Stomach (tissue), 9 donors: ENCODE results near the gene LIG1. TPM values are rescaled to one million over a fixed set of nuclear protein-coding genes. Genes with fewer than 3 reads are reported as not detected.

ENCODE experiments used
- DNase-seq, 2 donors: peaks; one replicate each; pipeline versions ENCODE4 v3.0.0 to v3.0.0-alpha.2; 2013 to 2019
- H3K27ac ChIP-seq, 5 donors: fragments of 200-600 bp in 4 of 5; sonication (generic) in 4 of 5; one replicate each; pipeline ENCODE4 v1.5.1; 2013 to 2019; ENCODE audit warnings: mild to moderate bottlenecking in 1 of 5, moderate library complexity in 1 of 5
- H3K27me3 ChIP-seq, 3 donors: fragments of 200-600 bp; sonication (generic); one replicate each; pipeline ENCODE4 v1.5.1; 2017 to 2019; ENCODE audit warnings: mixed run types in 1 of 3
- H3K36me3 ChIP-seq, 4 donors: fragments of 200-600 bp; sonication (generic); 1 replicate in 3 of 4; 2 replicates in 1 of 4; pipeline ENCODE4 v1.5.1; 2016 to 2019
- H3K4me1 ChIP-seq, 4 donors: fragments of 200-600 bp; sonication (generic); one replicate each; pipeline ENCODE4 v1.5.1; 2016 to 2019
- H3K4me3 ChIP-seq, 4 donors: fragments of 200-600 bp; sonication (generic) in 3 of 4; one replicate each; pipeline ENCODE4 v1.5.1; 2016 to 2019; ENCODE audit warnings: mild to moderate bottlenecking in 1 of 4
- H3K9me3 ChIP-seq, 4 donors: fragments of 200-600 bp; sonication (generic); one replicate each; pipeline ENCODE4 v1.5.1; 2016 to 2019
- CTCF ChIP-seq, 7 experiments: fragments of 450-650 bp in 4 of 7; fragments of 200-600 bp in 3 of 7; sonication (generic) in 3 of 7; IDR thresholded peaks; one replicate each; pipeline ENCODE4 v1.5.1; 2016 to 2019; ENCODE audit warnings: antibody characterized with exemption in 7 of 7, control low read depth in 2 of 7, mild to moderate bottlenecking in 1 of 7
- EP300 ChIP-seq: sonication (generic); formaldehyde crosslinking; IDR thresholded peaks from one replicate; pipeline ENCODE4 v1.6.1; 2017; ENCODE audit warnings: antibody characterized with exemption
- POLR2A ChIP-seq, 4 donors: fragments of 450-650 bp; IDR thresholded peaks; one replicate each; pipeline ENCODE4 v1.6.1; 2016; ENCODE audit warnings: antibody characterized with exemption in 4 of 4, control low read depth in 2 of 4, mild to moderate bottlenecking in 1 of 4, moderate library complexity in 1 of 4
- POLR2AphosphoS5 ChIP-seq, 3 donors: sonication (generic); formaldehyde crosslinking; IDR thresholded peaks; one replicate each; pipeline ENCODE4 v1.6.1; 2016; ENCODE audit warnings: antibody characterized with exemption in 3 of 3
- WGBS, 5 donors: extraction: QIAGEN DNeasy Blood & Tissue Kit in 3 of 5; methylation state at CpG; one replicate each; pipeline versions ENCODE4 v1.1.5 to v1.1.7; 2013 to 2018; 5-methylcytosine and 5-hydroxymethylcytosine counted together
- intact Hi-C: fragments of 100-400 bp; cut with DNase I; formaldehyde crosslinking; loops from one replicate; pipeline ENCODE4 v1.15.1; 2023; ENCODE audit warnings: low total_unique reads
- polyA plus RNA-seq, 3 donors: library from polyadenylated mRNA; stranded (reverse); fragments of 200-250 nt; gene quantifications; one replicate each; pipeline ENCODE4 v1.2.3, GENCODE V29; 2013
- total RNA-seq, 5 donors: library from RNA; depleted of rRNA; stranded (reverse); fragments of >200 nt; gene quantifications; one replicate each; pipeline versions ENCODE4 v1.1.0 to v1.2.3, GENCODE V29; 2014 to 2016
- donor health status: healthy with polysubstance abuse.
- donor health status: Bipolar disorder and iron deficiency.
- donor health status: healthy.

Gene LIG1
- total and polyA plus RNA-seq, 8 donors, result 15.9 to 48.2 (median 19.0) TPM

DNA sequence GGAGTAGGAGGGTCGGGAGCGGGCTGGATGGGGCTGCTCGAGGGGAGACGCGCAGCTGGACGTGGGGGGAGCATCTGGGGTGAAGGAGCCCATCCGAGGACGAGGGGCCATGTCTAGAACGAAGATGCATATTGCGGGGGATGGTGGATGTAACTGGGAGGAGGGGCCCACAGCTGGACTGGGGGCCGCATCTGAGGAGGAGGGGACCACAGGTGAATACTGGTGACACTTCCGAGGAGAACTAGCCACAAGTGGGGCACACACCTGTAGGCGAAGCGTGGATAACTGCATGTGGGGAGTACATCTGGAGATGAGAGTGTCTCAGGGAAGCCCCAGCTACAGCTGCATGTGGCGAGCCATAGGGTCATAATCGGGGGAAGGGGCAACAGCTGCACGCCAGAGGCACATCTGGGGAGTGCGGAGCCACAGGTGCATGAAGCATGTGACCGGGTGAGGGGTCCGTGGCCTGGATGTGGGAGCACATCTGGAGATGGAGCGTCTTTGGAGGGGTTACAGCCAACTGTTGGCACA, 738 bp upstream of the LIG1 start:
- Histone ChIP-seq H3K4me3 (peak overlapping the region; percentile 70 to 87 (median 78)), H3K27ac (peak overlapping the region; percentile 93 to 97 (median 95)), H3K9me3 (no peaks in the 10 kb centered on the region), H3K36me3 (peaks cover 4 to 42% (median 33%) of the 10 kb centered on the region in 4 donors), H3K27me3 (no peaks in the 10 kb centered on the region), H3K4me1 (peaks cover 6 to 26% (median 21%) of the 10 kb centered on the region in 4 donors)
- 1 to 3% (median 1%) methylated on average over 20 to 21 of the region's 21 CpGs for WGBS, 5 donors
- no peak for TF ChIP-seq POLR2AphosphoS5 (IDR thresholded peaks at IDR 0.05)
- no peak for TF ChIP-seq EP300
- no peak for TF ChIP-seq CTCF (IDR thresholded peaks at IDR 0.05)
- no peak for TF ChIP-seq POLR2A (IDR thresholded peaks at IDR 0.05)
- intact Hi-C loops, result no loop called here
- no peak for DNase-seq

DNA sequence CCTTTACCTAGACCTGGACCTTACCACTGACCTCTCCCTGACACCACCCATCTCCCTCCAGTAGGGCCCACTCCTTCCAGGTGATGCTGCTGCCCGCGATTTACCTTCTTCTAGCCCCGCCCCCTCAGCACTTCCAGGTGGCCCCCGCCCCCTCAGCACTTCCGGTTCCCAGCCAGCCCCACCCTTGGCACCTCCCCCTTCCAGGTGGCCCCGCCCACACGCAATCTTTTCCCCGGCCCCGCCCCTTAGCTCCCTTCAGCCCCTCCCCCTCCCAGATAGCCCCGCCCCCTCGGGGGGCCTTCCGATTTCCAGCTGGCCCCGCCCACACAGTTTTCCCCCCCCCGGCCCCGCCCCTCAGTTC, 586 bp downstream of the LIG1 start:
- peak; percentile 90 to 91 for DNase-seq
- Histone ChIP-seq H3K27me3 (no peaks in the 10 kb centered on the region), H3K4me1 (peaks cover 6 to 26% (median 21%) of the 10 kb centered on the region in 4 donors), H3K9me3 (no peaks in the 10 kb centered on the region), H3K36me3 (peaks cover 4 to 32% (median 29%) of the 10 kb centered on the region in 4 donors), H3K4me3 (peak overlapping the region; percentile 70 to 87 (median 78)), H3K27ac (peak overlapping the region; percentile 61 to 97 (median 94))
- TF ChIP-seq POLR2A (IDR thresholded peaks at IDR 0.05), result no peak
- TF ChIP-seq POLR2AphosphoS5 (IDR thresholded peaks at IDR 0.05), result no peak
- TF ChIP-seq EP300, result no peak
- TF ChIP-seq CTCF (IDR thresholded peaks at IDR 0.05), result no peak
- intact Hi-C loops, result no loop called here
- WGBS, 5 donors, result 0 to 7% (median 2%) methylated on average over 9 to 15 of the region's 15 CpGs

- 74 to 89% (median 88%) methylated on average over 5 of the region's 5 CpGs for WGBS, 5 donors
- intact Hi-C loops, result no loop called here
- H3K9me3 ChIP-seq, result no peaks in the 10 kb centered on the region
- DNase-seq, result no peak
- H3K27me3 ChIP-seq, result no peaks in the 10 kb centered on the region
- peak overlapping the region in 1 of 5 donors; percentile 93 for H3K27ac ChIP-seq
- peaks cover 0 to 29% (median 26%) of the 10 kb centered on the region in 4 donors for H3K36me3 ChIP-seq
- TF ChIP-seq EP300 (no peak), CTCF (IDR thresholded peaks at IDR 0.05) (no peak), POLR2AphosphoS5 (IDR thresholded peaks at IDR 0.05) (no peak), POLR2A (IDR thresholded peaks at IDR 0.05) (no peak)
- no peak overlapping the region for H3K4me3 ChIP-seq
- H3K4me1 ChIP-seq, result peaks cover 6 to 26% (median 21%) of the 10 kb centered on the region in 4 donors
Observed at GRCh38 chr19:48168689-48169088, 1.5 kb downstream of the LIG1 start.

DNA sequence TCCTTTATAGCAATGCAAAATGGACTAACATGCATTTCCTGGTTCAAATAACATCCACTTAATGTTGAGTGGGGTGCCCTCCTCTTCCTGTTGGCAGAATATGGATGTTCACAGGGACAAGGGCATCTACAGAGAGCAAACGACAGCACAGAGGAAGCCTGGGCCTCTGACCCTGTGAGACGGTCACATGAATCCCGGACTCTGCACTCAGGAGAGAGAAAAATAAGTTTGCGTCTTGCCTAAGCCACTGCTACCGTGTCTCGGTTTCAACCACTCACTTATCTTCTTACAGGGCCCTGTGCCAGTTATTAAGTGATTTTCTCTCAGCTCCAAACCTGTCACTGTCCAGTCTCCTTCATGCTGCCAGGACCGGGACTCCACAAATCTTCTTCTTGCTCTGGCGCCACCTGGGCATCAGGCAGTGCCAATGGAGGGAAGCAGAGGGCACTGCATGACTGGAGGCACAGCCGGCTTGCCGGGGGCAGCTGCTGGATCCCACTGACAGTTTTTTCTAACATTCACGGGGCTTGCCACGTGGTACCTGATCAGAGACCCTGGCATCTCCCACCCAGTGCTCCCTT, 11.8 kb downstream of the LIG1 start:
- Histone ChIP-seq H3K9me3 (no peaks in the 10 kb centered on the region), H3K27me3 (no peaks in the 10 kb centered on the region), H3K27ac (no peak overlapping the region), H3K4me3 (no peak overlapping the region), H3K36me3 (peaks cover 0 to 67% (median 57%) of the 10 kb centered on the region in 4 donors), H3K4me1 (no peaks in the 10 kb centered on the region)
- WGBS, 5 donors, result 88 to 92% (median 89%) methylated on average over 10 to 12 of the region's 12 CpGs
- TF ChIP-seq POLR2AphosphoS5 (IDR thresholded peaks at IDR 0.05) (no peak), POLR2A (IDR thresholded peaks at IDR 0.05) (no peak), CTCF (IDR thresholded peaks at IDR 0.05) (no peak), EP300 (no peak)
- intact Hi-C loops, result loop anchor here (10.0 kb wide), 1 partner anchor 193 kb away; no protein-coding TSS in a partner anchor
- no peak for DNase-seq
